ENCODE data around the gene MYO1D.

DNA sequence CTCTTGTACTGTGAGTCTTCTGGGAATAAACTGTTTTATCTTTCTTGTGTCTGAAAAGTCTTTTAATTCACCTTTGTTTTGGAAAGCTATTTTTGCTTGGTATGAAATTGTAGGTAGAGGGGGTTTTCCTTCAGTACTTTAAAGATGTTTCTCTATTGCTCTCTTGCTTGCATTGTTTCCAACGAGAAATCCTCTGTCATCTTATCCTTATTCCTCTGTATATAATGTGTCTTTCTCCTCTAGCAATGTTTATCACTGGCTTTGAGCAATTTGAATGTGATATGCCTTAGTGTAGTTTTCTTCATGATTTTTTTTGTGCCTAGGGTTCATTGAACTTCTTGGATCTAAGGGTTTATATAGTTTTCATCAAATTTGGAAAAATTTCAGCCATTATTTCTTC, 293.9 kb downstream of the MYO1D start:
- no peak for TF ChIP-seq CTCF (IDR thresholded peaks at IDR 0.05)
- no peak for TF ChIP-seq POLR2A (IDR thresholded peaks at IDR 0.05)
